ENCODE data around the gene MOK. TPM values are rescaled to one million over a fixed set of nuclear protein-coding genes. Genes with fewer than 3 reads are reported as not detected.
A peak's percentile ranks its signal among the peaks of the same experiment; 100 is the strongest.

Gene MOK
- total RNA-seq, 1 experiment from 2014 or later: 107 TPM

- intact Hi-C loops (cut with micrococcal nuclease; ENCODE audit: unreplicated experiment): no loop called here
- Mint-ChIP-seq H3K36me3 (ENCODE audit: insufficient read depth, unreplicated experiment) (peaks cover 40% of the 10 kb centered on the region), H3K4me3 (ENCODE audit: low read depth, unreplicated experiment) (no peak overlapping the region), H3K4me1 (ENCODE audit: low read depth, unreplicated experiment) (peaks cover 14% of the 10 kb centered on the region), H3K27me3 (ENCODE audit: unreplicated experiment) (no peaks in the 10 kb centered on the region), H3K27ac (ENCODE audit: unreplicated experiment) (no peak overlapping the region), H3K9me3 (ENCODE audit: low read depth, unreplicated experiment) (no peaks in the 10 kb centered on the region)
- CTCF ChIA-PET: interaction anchor here (0.7 kb wide), 1 partner anchor 19 kb away, joined by 3 read pairs; no protein-coding TSS in a partner anchor
- no peak for DNase-seq
- no peak for TF ChIP-seq CTCF (IDR thresholded peaks at IDR 0.05; ENCODE audit: unreplicated experiment)
- BruUV-seq (replicated peaks): no TSS peak
Observed at GRCh38 chr14:102285106-102285505, 19.9 kb downstream of the MOK start.

GRCh38 chr14:102283631-102284129 is 21.3 kb downstream of the MOK start:
- H3K9me3 Mint-ChIP-seq (ENCODE audit: low read depth, unreplicated experiment): no peaks in the 10 kb centered on the region
- peaks cover 39% of the 10 kb centered on the region for H3K36me3 Mint-ChIP-seq (ENCODE audit: insufficient read depth, unreplicated experiment)
- no peak for DNase-seq
- BruUV-seq (replicated peaks): no TSS peak
- intact Hi-C loops (cut with micrococcal nuclease; ENCODE audit: unreplicated experiment): no loop called here
- H3K4me1 Mint-ChIP-seq (ENCODE audit: low read depth, unreplicated experiment): peaks cover 19% of the 10 kb centered on the region
- H3K27me3 Mint-ChIP-seq (ENCODE audit: unreplicated experiment): no peaks in the 10 kb centered on the region
- H3K27ac Mint-ChIP-seq (ENCODE audit: unreplicated experiment): peak overlapping the region; percentile 3
- CTCF ChIA-PET: interaction anchor here (1.6 kb wide), 1 partner anchor 21 kb away, joined by 4 read pairs; the partner anchor contains the start of gene MOK
- no peak overlapping the region for H3K4me3 Mint-ChIP-seq (ENCODE audit: low read depth, unreplicated experiment)
- TF ChIP-seq CTCF (IDR thresholded peaks at IDR 0.05; ENCODE audit: unreplicated experiment): no peak

GRCh38 chr14:102282751-102283465 is 22.1 kb downstream of the MOK start:
- CTCF ChIA-PET: interaction anchor here (0.6 to 1.6 kb wide), 3 partner anchors 20 to 337 kb away, joined by 3 to 4 read pairs (median 4); partner anchors contain the start of gene MOK
- H3K27ac Mint-ChIP-seq (ENCODE audit: unreplicated experiment): no peak overlapping the region
- H3K4me1 Mint-ChIP-seq (ENCODE audit: low read depth, unreplicated experiment): peaks cover 26% of the 10 kb centered on the region
- no peak for TF ChIP-seq CTCF (IDR thresholded peaks at IDR 0.05; ENCODE audit: unreplicated experiment)
- H3K4me3 Mint-ChIP-seq (ENCODE audit: low read depth, unreplicated experiment): no peak overlapping the region
- no peak for DNase-seq
- H3K9me3 Mint-ChIP-seq (ENCODE audit: low read depth, unreplicated experiment): no peaks in the 10 kb centered on the region
- intact Hi-C loops (cut with micrococcal nuclease; ENCODE audit: unreplicated experiment): no loop called here
- no TSS peak for BruUV-seq (replicated peaks)
- H3K27me3 Mint-ChIP-seq (ENCODE audit: unreplicated experiment): no peaks in the 10 kb centered on the region
- peaks cover 43% of the 10 kb centered on the region for H3K36me3 Mint-ChIP-seq (ENCODE audit: insufficient read depth, unreplicated experiment)

- H3K4me1 Mint-ChIP-seq (ENCODE audit: low read depth, unreplicated experiment): peaks cover 33% of the 10 kb centered on the region
Observed at GRCh38 chr14:102280376-102280962, 24.5 kb downstream of the MOK start.

More at GRCh38 chr14:102280376-102280962, 24.5 kb downstream of the MOK start:
- TF ChIP-seq CTCF (IDR thresholded peaks at IDR 0.05; ENCODE audit: unreplicated experiment): no peak
- Mint-ChIP-seq H3K9me3 (ENCODE audit: low read depth, unreplicated experiment) (no peaks in the 10 kb centered on the region), H3K36me3 (ENCODE audit: insufficient read depth, unreplicated experiment) (peaks cover 57% of the 10 kb centered on the region), H3K27me3 (ENCODE audit: unreplicated experiment) (no peaks in the 10 kb centered on the region), H3K4me3 (ENCODE audit: low read depth, unreplicated experiment) (no peak overlapping the region), H3K27ac (ENCODE audit: unreplicated experiment) (peak overlapping the region; percentile 86)
- TSS peak; percentile 98 for BruUV-seq (replicated peaks)
- CTCF ChIA-PET: no interaction called here
- DNase-seq: no peak
- intact Hi-C loops (cut with micrococcal nuclease; ENCODE audit: unreplicated experiment): no loop called here
